Measurements from ENCODE around the gene CYBA. TPM values are rescaled to one million over a fixed set of nuclear protein-coding genes. Genes with fewer than 3 reads are reported as not detected.

CYBA gene
- polyA plus RNA-seq, 2 of the 4 experiments (the other 2 are of a cell fraction), result 75.7 to 185 TPM

GRCh38 chr16:88690341-88691128 is 39.7 kb upstream of the CYBA start (continued):
- no peak for TF ChIP-seq CHD4 (IDR thresholded peaks at IDR 0.05; ENCODE audit: borderline replicate concordance)
- no peak for TF ChIP-seq NFE2L2 (conservative IDR thresholded peaks at IDR 0.05; ENCODE audit: low read length)

- FAIRE-seq (no peak), DNase-seq (ENCODE audit: low read depth in 1 of 2, low spot score in 1 of 2) (no peak), ATAC-seq (no peak)
- Histone ChIP-seq H3K4me3 (no peak overlapping the region), H3K4me1 (peaks cover 16% of the 10 kb centered on the region; the same call in 2 of the 3 replicates), H3K4me2 (no peak overlapping the region), H3K9me3 (no peaks in the 10 kb centered on the region), H3K27ac (no peak overlapping the region)
- TF ChIP-seq KDM5A (IDR thresholded peaks at IDR 0.05) (no peak), MAZ (IDR thresholded peaks at IDR 0.05; ENCODE audit: borderline replicate concordance, low read depth, low read length) (no peak)
- CTCF ChIA-PET, result interaction anchor here (0.8 to 2.1 kb wide), 7 partner anchors 8 to 49 kb away, joined by 3 to 5 read pairs (median 3); no protein-coding TSS in a partner anchor
- 72% methylated on average over 17 of the region's 28 CpGs for WGBS (ENCODE audit: missing lambda C conversion rate)
- POLR2A ChIA-PET, result no interaction called here
Observed at GRCh38 chr16:88688013-88688778, 37.3 kb upstream of the CYBA start.

- DNase-seq (ENCODE audit: low read depth in 1 of 2, low spot score in 1 of 2) (no peak), ATAC-seq (no peak), FAIRE-seq (no peak)
- CTCF ChIA-PET, result interaction anchor here (0.8 to 2.1 kb wide), 9 partner anchors 8 to 58 kb away, joined by 3 to 6 read pairs (median 4); no protein-coding TSS in a partner anchor
- Histone ChIP-seq H3K4me3 (no peak overlapping the region), H3K4me1 (peaks cover 16% of the 10 kb centered on the region; the same call in 2 of the 3 replicates), H3K9me3 (no peaks in the 10 kb centered on the region), H3K27ac (no peak overlapping the region), H3K4me2 (no peak overlapping the region)
- no peak for TF ChIP-seq RCOR1 (IDR thresholded peaks at IDR 0.05; ENCODE audit: low read depth, low read length)
- TF ChIP-seq USF2 (IDR thresholded peaks at IDR 0.05), result no peak
- TF ChIP-seq KDM1A (IDR thresholded peaks at IDR 0.05; ENCODE audit: low read depth), result no peak
- no peak for TF ChIP-seq MYC (IDR thresholded peaks at IDR 0.05; ENCODE audit: borderline replicate concordance, low read length)
- TF ChIP-seq CEBPB (IDR thresholded peaks at IDR 0.05), result no peak
- no peak for TF ChIP-seq HES2 (IDR thresholded peaks at IDR 0.05)
- TF ChIP-seq HDAC2 (IDR thresholded peaks at IDR 0.05), result no peak
- no peak for TF ChIP-seq FOSL2 (IDR thresholded peaks at IDR 0.05)
- TF ChIP-seq FOSL2 (CRISPR knock-in tag; IDR thresholded peaks at IDR 0.05), result no peak
- POLR2A ChIA-PET, result no interaction called here
- 57% methylated on average over 3 of the region's 3 CpGs for WGBS (ENCODE audit: missing lambda C conversion rate)
Observed at GRCh38 chr16:88687676-88688012, 36.8 kb upstream of the CYBA start.

- Histone ChIP-seq H3K4me3 (no peak overlapping the region), H3K27ac (no peak overlapping the region), H3K4me2 (no peak overlapping the region; the same call in 1 of the 3 replicates), H3K9me3 (no peaks in the 10 kb centered on the region), H3K4me1 (peaks cover 16% of the 10 kb centered on the region; the same call in 2 of the 3 replicates)
- DNase-seq (ENCODE audit: low read depth in 1 of 2, low spot score in 1 of 2), result no peak
- no peak for ATAC-seq
- 72% methylated on average over 6 of the region's 10 CpGs for WGBS (ENCODE audit: missing lambda C conversion rate)
- FAIRE-seq, result no peak
- TF ChIP-seq PBX3 (IDR thresholded peaks at IDR 0.05) (no peak), ZSCAN20 (CRISPR knock-in tag; IDR thresholded peaks at IDR 0.05) (no peak), RNF2 (IDR thresholded peaks at IDR 0.05; ENCODE audit: borderline replicate concordance, low read depth) (no peak), CHD2 (IDR thresholded peaks at IDR 0.05; ENCODE audit: low read length, partially characterized antibody) (no peak), EHMT2 (IDR thresholded peaks at IDR 0.05; ENCODE audit: low read depth) (no peak), POLR2AphosphoS2 (conservative IDR thresholded peaks at IDR 0.05; ENCODE audit: low read length) (no peak), HEYL (CRISPR knock-in tag; IDR thresholded peaks at IDR 0.05) (no peak)
- ChIA-PET CTCF (interaction anchor here (0.6 to 2.1 kb wide), 10 partner anchors 7 to 746 kb away, joined by 3 to 6 read pairs (median 4); no protein-coding TSS in a partner anchor), POLR2A (no interaction called here)
Observed at GRCh38 chr16:88687254-88687576, 36.4 kb upstream of the CYBA start.
